Neural cell (in vitro differentiated cells): Measurements from ENCODE around the gene DERA. TPM values are rescaled to one million over a fixed set of nuclear protein-coding genes. Genes with fewer than 3 reads are reported as not detected.

Experiments used
- H2AFZ ChIP-seq: fragments of 200-600, 300-800 bp; sonication (generic), shearing (Covaris generic); 2 replicates; pipeline ENCODE4 v1.6.0; 2014; ENCODE audit warnings: low read depth, mild to moderate bottlenecking, antibody characterized with exemption, low read length, moderate library complexity
- H3F3A ChIP-seq: fragments of 200-600 bp; shearing (Covaris generic); 2 replicates; pipeline ENCODE4 v1.6.1; 2016; ENCODE audit warnings: mild to moderate bottlenecking, moderate library complexity, mixed read lengths, antibody characterized with exemption, low read length; ENCODE audit not compliant: insufficient read depth, poor library complexity, severe bottlenecking
- H3K27ac ChIP-seq: fragments of 200-600, 300-800 bp; sonication (generic), shearing (Covaris generic); 2 replicates; pipeline ENCODE4 v1.5.1; 2014; ENCODE audit warnings: mild to moderate bottlenecking, low read length, moderate library complexity
- H3K27me3 ChIP-seq: fragments of 300-800, 200-600 bp; sonication (generic), shearing (Covaris generic); 2 replicates; pipeline ENCODE4 v1.6.0; 2014; ENCODE audit warnings: mild to moderate bottlenecking, low read depth, low read length, moderate library complexity; ENCODE audit not compliant: insufficient read depth
- H3K36me3 ChIP-seq: fragments of 300-800, 200-600 bp; sonication (generic), shearing (Covaris generic); 2 replicates; pipeline ENCODE4 v1.5.1; 2014; ENCODE audit warnings: mild to moderate bottlenecking, antibody characterized with exemption, low read length, moderate library complexity; ENCODE audit not compliant: insufficient read depth
- H3K4me2 ChIP-seq: fragments of 300-800, 200-600 bp; sonication (generic), shearing (Covaris generic); 2 replicates; pipeline ENCODE4 v1.6.0; 2014; ENCODE audit warnings: mild to moderate bottlenecking, low read length
- H3K4me3 ChIP-seq: fragments of 300-800, 200-600 bp; sonication (generic), shearing (Covaris generic); 2 replicates; pipeline ENCODE4 v1.5.1; 2014; ENCODE audit warnings: mild to moderate bottlenecking, low read length, moderate library complexity
- H3K79me2 ChIP-seq: fragments of 200-600 bp; shearing (Covaris generic); replicated peaks from 2 replicates; pipeline ENCODE4 v1.6.0; 2014; ENCODE audit warnings: mild to moderate bottlenecking, low read length, moderate library complexity; ENCODE audit not compliant: insufficient read depth
- H3K9ac ChIP-seq: fragments of 300-800, 200-600 bp; sonication (generic), shearing (Covaris generic); 2 replicates; pipeline ENCODE4 v1.6.1; 2016; ENCODE audit warnings: mild to moderate bottlenecking, low read length, mixed read lengths
- H3K9me2 ChIP-seq: fragments of 200-600 bp; shearing (Covaris generic); 2 replicates; pipeline ENCODE4 v1.6.1; 2016; ENCODE audit warnings: mild to moderate bottlenecking, low read length, mixed read lengths; ENCODE audit not compliant: insufficient read depth
- H3K9me3 ChIP-seq: fragments of 200-600, 300-800 bp; sonication (generic), shearing (Covaris generic); 2 replicates; pipeline ENCODE4 v1.6.1; 2016; ENCODE audit warnings: mild to moderate bottlenecking, mixed run types, low read length, moderate library complexity, mixed read lengths
- H4K20me1 ChIP-seq: fragments of 200-600 bp; shearing (Covaris generic); 2 replicates; pipeline ENCODE4 v1.6.1; 2016; ENCODE audit warnings: mild to moderate bottlenecking, mixed run types; ENCODE audit not compliant: insufficient read depth
- EP300 ChIP-seq: fragments of 450-650 bp; conservative IDR thresholded peaks from 2 replicates; pipeline ENCODE4 v1.6.1; 2014; ENCODE audit warnings: antibody characterized with exemption, mild to moderate bottlenecking, moderate library complexity; ENCODE audit not compliant: poor library complexity, severe bottlenecking
- EZH2 ChIP-seq: fragments of 200-600, 300-800 bp; shearing (Covaris generic), sonication (generic); IDR thresholded peaks from 2 replicates; pipeline ENCODE4 v1.6.1; 2014; ENCODE audit warnings: antibody characterized with exemption, low read length, borderline replicate concordance, mild to moderate bottlenecking; ENCODE audit not compliant: insufficient read depth, poor library complexity, severe bottlenecking
- MXI1 ChIP-seq: fragments of 450-650 bp; conservative IDR thresholded peaks from 2 replicates; pipeline ENCODE4 v1.6.1; 2014; ENCODE audit warnings: antibody characterized with exemption, mild to moderate bottlenecking; ENCODE audit not compliant: poor library complexity, severe bottlenecking
- POLR2AphosphoS5 ChIP-seq: IDR thresholded peaks from 2 replicates; pipeline ENCODE4 v1.6.1; 2012
- RAD21 ChIP-seq: fragments of 450-650 bp; conservative IDR thresholded peaks from 2 replicates; pipeline ENCODE4 v1.6.1; 2014; ENCODE audit warnings: antibody characterized with exemption, mild to moderate bottlenecking, moderate library complexity
- SMC3 ChIP-seq: fragments of 450-650 bp; conservative IDR thresholded peaks from 2 replicates; pipeline ENCODE4 v1.6.1; 2014; ENCODE audit warnings: antibody characterized with exemption, mild to moderate bottlenecking, moderate library complexity; ENCODE audit not compliant: poor library complexity
- TAF1 ChIP-seq: IDR thresholded peaks from 2 replicates; pipeline ENCODE4 v1.6.1; 2012; ENCODE audit warnings: low read depth
- polyA plus RNA-seq: library from polyadenylated mRNA; depleted of rRNA; stranded (reverse); fragments of >200 nt; gene quantifications from 2 replicates; pipeline ENCODE4 v1.2.3, GENCODE V29; 2014
- TF ChIP-seq, protein P1 (sequence below): fragments of 450-650 bp; IDR thresholded peaks from 2 replicates; pipeline ENCODE4 v1.5.1; 2014; ENCODE audit warnings: antibody characterized with exemption, mild to moderate bottlenecking, moderate library complexity; ENCODE audit not compliant: poor library complexity, severe bottlenecking
- TF ChIP-seq, protein P2 (sequence below): IDR thresholded peaks from 2 replicates; pipeline ENCODE4 v1.6.1; 2012; ENCODE audit warnings: borderline replicate concordance

DERA gene
- polyA plus RNA-seq, 1 donor from 2014 or later, result 7.7 TPM

DNA sequence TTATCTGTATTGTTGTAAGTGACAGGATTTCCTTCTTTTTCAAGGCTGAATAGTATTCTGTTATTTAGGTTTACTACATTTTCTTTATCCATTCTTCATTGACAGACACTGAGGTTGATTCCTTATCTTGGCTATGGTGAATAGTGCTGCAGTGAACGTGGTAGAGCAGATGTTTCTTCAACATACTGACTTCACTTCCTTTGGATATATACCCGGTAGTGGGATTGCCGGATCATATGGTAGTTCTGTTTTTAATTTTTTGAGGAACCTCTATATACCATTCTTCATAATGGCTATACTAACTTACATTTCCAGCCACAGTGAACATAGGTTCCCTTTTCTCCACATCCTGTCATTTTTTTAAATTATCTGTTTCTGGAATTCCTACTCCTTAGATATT, 21.8 kb downstream of the DERA start:
- Histone ChIP-seq H4K20me1 (no peaks in the 10 kb centered on the region), H3K79me2 (no peaks in the 10 kb centered on the region), H3F3A (no peaks in the 10 kb centered on the region), H2AFZ (no peak overlapping the region), H3K9me2 (no peaks in the 10 kb centered on the region), H3K27me3 (no peaks in the 10 kb centered on the region), H3K27ac (no peak overlapping the region), H3K36me3 (no peaks in the 10 kb centered on the region), H3K4me2 (no peak overlapping the region), H3K4me3 (no peak overlapping the region), H3K9me3 (no peaks in the 10 kb centered on the region), H3K9ac (no peak overlapping the region)
- TF ChIP-seq SMC3 (no peak), RAD21 (no peak), MXI1 (no peak), EP300 (no peak)

DNA sequence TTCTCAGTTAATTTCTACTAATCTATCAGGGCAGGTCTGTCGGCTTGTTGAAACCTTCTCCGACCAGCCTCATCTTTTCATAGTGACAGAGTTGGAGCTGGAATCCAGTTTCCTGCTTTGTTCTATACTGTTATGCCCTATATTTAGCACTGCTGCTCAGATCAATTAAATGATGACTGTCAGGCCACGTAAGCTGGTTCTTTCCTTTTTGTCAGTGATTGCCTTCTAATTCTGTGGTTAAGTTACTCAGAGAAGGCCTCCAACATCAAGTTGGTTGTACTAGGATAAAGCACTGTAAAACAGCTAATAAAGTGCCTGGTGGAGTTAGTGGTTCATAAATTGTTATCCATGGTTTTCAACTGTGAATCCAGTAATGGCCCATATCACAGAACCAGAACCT, 22.6 kb downstream of the DERA start:
- Histone ChIP-seq H2AFZ (no peak overlapping the region), H3K4me3 (no peak overlapping the region), H3K9me2 (no peaks in the 10 kb centered on the region), H3K9me3 (no peaks in the 10 kb centered on the region), H3K79me2 (no peaks in the 10 kb centered on the region), H3K27me3 (no peaks in the 10 kb centered on the region), H4K20me1 (no peaks in the 10 kb centered on the region), H3K9ac (no peak overlapping the region), H3K36me3 (no peaks in the 10 kb centered on the region), H3K27ac (no peak overlapping the region), H3F3A (no peaks in the 10 kb centered on the region), H3K4me2 (no peak overlapping the region)
- TF ChIP-seq, protein P1, sequence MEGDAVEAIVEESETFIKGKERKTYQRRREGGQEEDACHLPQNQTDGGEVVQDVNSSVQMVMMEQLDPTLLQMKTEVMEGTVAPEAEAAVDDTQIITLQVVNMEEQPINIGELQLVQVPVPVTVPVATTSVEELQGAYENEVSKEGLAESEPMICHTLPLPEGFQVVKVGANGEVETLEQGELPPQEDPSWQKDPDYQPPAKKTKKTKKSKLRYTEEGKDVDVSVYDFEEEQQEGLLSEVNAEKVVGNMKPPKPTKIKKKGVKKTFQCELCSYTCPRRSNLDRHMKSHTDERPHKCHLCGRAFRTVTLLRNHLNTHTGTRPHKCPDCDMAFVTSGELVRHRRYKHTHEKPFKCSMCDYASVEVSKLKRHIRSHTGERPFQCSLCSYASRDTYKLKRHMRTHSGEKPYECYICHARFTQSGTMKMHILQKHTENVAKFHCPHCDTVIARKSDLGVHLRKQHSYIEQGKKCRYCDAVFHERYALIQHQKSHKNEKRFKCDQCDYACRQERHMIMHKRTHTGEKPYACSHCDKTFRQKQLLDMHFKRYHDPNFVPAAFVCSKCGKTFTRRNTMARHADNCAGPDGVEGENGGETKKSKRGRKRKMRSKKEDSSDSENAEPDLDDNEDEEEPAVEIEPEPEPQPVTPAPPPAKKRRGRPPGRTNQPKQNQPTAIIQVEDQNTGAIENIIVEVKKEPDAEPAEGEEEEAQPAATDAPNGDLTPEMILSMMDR, result no peak
- TF ChIP-seq, protein P2, sequence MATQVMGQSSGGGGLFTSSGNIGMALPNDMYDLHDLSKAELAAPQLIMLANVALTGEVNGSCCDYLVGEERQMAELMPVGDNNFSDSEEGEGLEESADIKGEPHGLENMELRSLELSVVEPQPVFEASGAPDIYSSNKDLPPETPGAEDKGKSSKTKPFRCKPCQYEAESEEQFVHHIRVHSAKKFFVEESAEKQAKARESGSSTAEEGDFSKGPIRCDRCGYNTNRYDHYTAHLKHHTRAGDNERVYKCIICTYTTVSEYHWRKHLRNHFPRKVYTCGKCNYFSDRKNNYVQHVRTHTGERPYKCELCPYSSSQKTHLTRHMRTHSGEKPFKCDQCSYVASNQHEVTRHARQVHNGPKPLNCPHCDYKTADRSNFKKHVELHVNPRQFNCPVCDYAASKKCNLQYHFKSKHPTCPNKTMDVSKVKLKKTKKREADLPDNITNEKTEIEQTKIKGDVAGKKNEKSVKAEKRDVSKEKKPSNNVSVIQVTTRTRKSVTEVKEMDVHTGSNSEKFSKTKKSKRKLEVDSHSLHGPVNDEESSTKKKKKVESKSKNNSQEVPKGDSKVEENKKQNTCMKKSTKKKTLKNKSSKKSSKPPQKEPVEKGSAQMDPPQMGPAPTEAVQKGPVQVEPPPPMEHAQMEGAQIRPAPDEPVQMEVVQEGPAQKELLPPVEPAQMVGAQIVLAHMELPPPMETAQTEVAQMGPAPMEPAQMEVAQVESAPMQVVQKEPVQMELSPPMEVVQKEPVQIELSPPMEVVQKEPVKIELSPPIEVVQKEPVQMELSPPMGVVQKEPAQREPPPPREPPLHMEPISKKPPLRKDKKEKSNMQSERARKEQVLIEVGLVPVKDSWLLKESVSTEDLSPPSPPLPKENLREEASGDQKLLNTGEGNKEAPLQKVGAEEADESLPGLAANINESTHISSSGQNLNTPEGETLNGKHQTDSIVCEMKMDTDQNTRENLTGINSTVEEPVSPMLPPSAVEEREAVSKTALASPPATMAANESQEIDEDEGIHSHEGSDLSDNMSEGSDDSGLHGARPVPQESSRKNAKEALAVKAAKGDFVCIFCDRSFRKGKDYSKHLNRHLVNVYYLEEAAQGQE, result no peak
- TF ChIP-seq TAF1, result no peak
- no peak for TF ChIP-seq MXI1
- TF ChIP-seq EZH2, result no peak
- no peak for TF ChIP-seq POLR2AphosphoS5
- no peak for TF ChIP-seq SMC3
- no peak for TF ChIP-seq RAD21
- TF ChIP-seq EP300, result no peak

DNA sequence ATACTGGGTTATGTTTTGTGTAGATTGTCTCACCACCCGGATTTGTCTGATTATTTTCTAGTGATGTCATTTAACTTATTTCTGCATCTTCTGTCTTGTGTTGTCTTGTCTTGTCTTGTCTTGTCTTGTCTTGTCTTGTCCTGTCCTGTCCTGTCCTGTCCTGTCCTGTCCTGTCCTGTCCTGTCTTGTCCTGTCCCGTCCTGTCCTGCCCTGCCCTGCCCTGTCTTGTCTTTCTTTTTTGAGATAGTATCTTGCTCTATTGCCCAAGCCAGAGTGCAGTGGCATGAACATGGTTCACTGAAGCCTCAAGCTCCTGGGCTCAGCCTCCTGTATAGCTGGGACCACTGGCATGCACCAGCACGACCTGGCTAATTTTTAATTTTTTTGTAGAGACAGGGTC, 25.6 kb downstream of the DERA start:
- no peak overlapping the region for H3K4me3 ChIP-seq
- H3K4me2 ChIP-seq, result no peak overlapping the region
- no peaks in the 10 kb centered on the region for H3K79me2 ChIP-seq
- no peaks in the 10 kb centered on the region for H3K9me3 ChIP-seq
- H3F3A ChIP-seq, result no peaks in the 10 kb centered on the region
- no peaks in the 10 kb centered on the region for H3K36me3 ChIP-seq
- no peaks in the 10 kb centered on the region for H4K20me1 ChIP-seq
- no peaks in the 10 kb centered on the region for H3K27me3 ChIP-seq
- no peak overlapping the region for H2AFZ ChIP-seq
- no peaks in the 10 kb centered on the region for H3K9me2 ChIP-seq
- no peak overlapping the region for H3K27ac ChIP-seq
- no peak overlapping the region for H3K9ac ChIP-seq
- TF ChIP-seq EZH2, result no peak
- TF ChIP-seq, protein P2, result no peak
